GM23338 (cell line): ENCODE measurements around the gene BEX1. TPM values are rescaled to one million over a fixed set of nuclear protein-coding genes. Genes with fewer than 3 reads are reported as not detected.

Experiments
- ATAC-seq: fragments of 200-7000 bp; cut with Tn5 transposase; 3 replicates; pipeline ENCODE4 v1.9.1; 2020
- DNase-seq: peaks from one replicate; pipeline ENCODE4 v3.0.0-alpha.2; 2015; ENCODE audit warnings: low spot score
- H2AFZ ChIP-seq: fragments of 200-600 bp; sonication (generic); 2 replicates; pipeline ENCODE4 v1.8.0; 2016; ENCODE audit warnings: antibody characterized with exemption, mild to moderate bottlenecking, moderate library complexity
- H3F3A ChIP-seq: fragments of 200-600 bp; sonication (generic); replicated peaks from 2 replicates; pipeline ENCODE4 v1.8.0; 2017; ENCODE audit warnings: antibody characterized with exemption, mixed run types, low read depth
- H3K27ac ChIP-seq: fragments of 200-600 bp; sonication (generic); 2 replicates; pipeline ENCODE4 v1.6.1; 2016; ENCODE audit warnings: low read depth
- H3K27me3 ChIP-seq: fragments of 200-600 bp; sonication (generic); 2 replicates; pipeline ENCODE4 v1.8.0; 2016; ENCODE audit warnings: mild to moderate bottlenecking, mixed run types, moderate library complexity; ENCODE audit not compliant: insufficient read depth
- H3K36me3 ChIP-seq: fragments of 200-600 bp; sonication (generic); 2 replicates; pipeline ENCODE4 v1.8.0; 2016; ENCODE audit warnings: mild to moderate bottlenecking; ENCODE audit not compliant: insufficient read depth
- H3K4me1 ChIP-seq: fragments of 200-600 bp; sonication (generic); 2 replicates; pipeline ENCODE4 v1.8.0; 2016; ENCODE audit warnings: mild to moderate bottlenecking, moderate library complexity; ENCODE audit not compliant: insufficient read depth
- H3K4me2 ChIP-seq: fragments of 200-600 bp; sonication (generic); 2 replicates; pipeline ENCODE4 v1.7.1; 2017; ENCODE audit warnings: mixed run types
- H3K4me3 ChIP-seq: fragments of 200-600 bp; sonication (generic); 2 replicates; pipeline ENCODE4 v1.6.1; 2016; ENCODE audit warnings: mixed run types
- H3K79me2 ChIP-seq: fragments of 200-600 bp; sonication (generic); replicated peaks from 2 replicates; pipeline ENCODE4 v1.8.0; 2017; ENCODE audit warnings: mild to moderate bottlenecking; ENCODE audit not compliant: insufficient read depth
- H3K9me2 ChIP-seq: fragments of 200-600 bp; sonication (generic); 2 replicates; pipeline ENCODE4 v1.8.0; 2017; ENCODE audit not compliant: insufficient read depth
- H4K20me1 ChIP-seq: fragments of 200-600 bp; sonication (generic); replicated peaks from 2 replicates; pipeline ENCODE4 v1.8.0; 2017; ENCODE audit warnings: mild to moderate bottlenecking; ENCODE audit not compliant: insufficient read depth
- H3K27ac Mint-ChIP-seq: 2 replicates; pipeline ENCODE4 v1.8.0; 2020; ENCODE audit warnings: inconsistent platforms, mild to moderate bottlenecking, moderate library complexity, mixed read lengths
- H3K27me3 Mint-ChIP-seq: 3 replicates; pipeline ENCODE4 v1.8.0; 2022; ENCODE audit warnings: low read depth, mild to moderate bottlenecking, moderate library complexity, mixed read lengths, inconsistent platforms; ENCODE audit not compliant: insufficient read depth, poor library complexity
- H3K36me3 Mint-ChIP-seq: 3 replicates; pipeline ENCODE4 v1.8.0; 2021; ENCODE audit warnings: low read depth, mild to moderate bottlenecking, inconsistent platforms, moderate library complexity, mixed read lengths
- H3K4me1 Mint-ChIP-seq: 3 replicates; pipeline ENCODE4 v1.8.0; 2020; ENCODE audit warnings: mild to moderate bottlenecking, inconsistent platforms, mixed read lengths
- H3K4me3 Mint-ChIP-seq: 3 replicates; pipeline ENCODE4 v1.8.0; 2021; ENCODE audit warnings: moderate library complexity, mild to moderate bottlenecking, inconsistent platforms, mixed read lengths
- H3K9me3 Mint-ChIP-seq: 3 replicates; pipeline ENCODE4 v1.8.0; 2020; ENCODE audit warnings: moderate library complexity, mild to moderate bottlenecking, inconsistent platforms, mixed read lengths
- CREB1 ChIP-seq: fragments of 250-450 bp; sonication (Bioruptor Pico); IDR thresholded peaks from 2 replicates; pipeline ENCODE4 v1.5.0; 2020; ENCODE audit warnings: low read depth, mild to moderate bottlenecking, moderate library complexity
- CTCF ChIP-seq, 2 experiments: fragments of 200-600 bp in 1 of 2; sonication (generic) in 1 of 2; conservative IDR thresholded peaks; 2 replicates each; pipeline versions ENCODE4 v1.5.1 to v1.6.1; 2016 to 2017; ENCODE audit warnings: antibody characterized with exemption in 2 of 2, low read depth in 2 of 2, mild to moderate bottlenecking in 2 of 2, moderate library complexity in 1 of 2
- ETS1 ChIP-seq: IDR thresholded peaks from 2 replicates; pipeline ENCODE4 v1.6.1; 2016; ENCODE audit warnings: antibody characterized with exemption
- EZH2 ChIP-seq: fragments of 200-600 bp; sonication (generic); IDR thresholded peaks from one replicate; pipeline ENCODE4 v1.8.0; 2017; ENCODE audit warnings: antibody characterized with exemption, mild to moderate bottlenecking, low read depth; ENCODE audit not compliant: unreplicated experiment
- EZH2phosphoT487 ChIP-seq: fragments of 200-600 bp; sonication (generic); IDR thresholded peaks from one replicate; pipeline ENCODE4 v1.8.1; 2018; ENCODE audit warnings: antibody characterized with exemption; ENCODE audit not compliant: unreplicated experiment
- JUNB ChIP-seq: IDR thresholded peaks from one replicate; pipeline ENCODE4 v1.6.1; 2016; ENCODE audit warnings: antibody characterized with exemption; ENCODE audit not compliant: unreplicated experiment
- NANOG ChIP-seq: IDR thresholded peaks from 2 replicates; pipeline ENCODE4 v1.6.1; 2016; ENCODE audit warnings: antibody characterized with exemption, borderline replicate concordance
- POLR2AphosphoS5 ChIP-seq: IDR thresholded peaks from 2 replicates; pipeline ENCODE4 v1.6.1; 2016; ENCODE audit warnings: antibody characterized with exemption, low read depth
- REST ChIP-seq: IDR thresholded peaks from one replicate; pipeline ENCODE4 v1.6.1; 2018; ENCODE audit warnings: antibody characterized with exemption; ENCODE audit not compliant: unreplicated experiment
- STAT1 ChIP-seq: IDR thresholded peaks from one replicate; pipeline ENCODE4 v1.6.1; 2016; ENCODE audit warnings: antibody characterized with exemption; ENCODE audit not compliant: unreplicated experiment
- ZNF114 ChIP-seq: fragments of 250-450 bp; sonication (Bioruptor Pico); IDR thresholded peaks from 2 replicates; pipeline ENCODE4 v1.5.0; 2020; ENCODE audit warnings: mild to moderate bottlenecking, moderate library complexity
- ZNF331 ChIP-seq: fragments of 250-450 bp; sonication (Bioruptor Pico); IDR thresholded peaks from 2 replicates; pipeline ENCODE4 v1.5.0; 2020; ENCODE audit warnings: low read depth, mild to moderate bottlenecking, moderate library complexity
- ZNF462 ChIP-seq: fragments of 250-450 bp; sonication (Bioruptor Pico); IDR thresholded peaks from 2 replicates; pipeline ENCODE4 v1.5.0; 2020; ENCODE audit warnings: mild to moderate bottlenecking, moderate library complexity
- polyA plus RNA-seq: library from polyadenylated mRNA; unstranded; fragments of >200 nt; fragmentation: Nextera tagmentation; extraction: Ambion mirVana; gene quantifications from 2 replicates; pipeline ENCODE4 v1.2.1, GENCODE V29; 2016
- total RNA-seq: library from RNA; depleted of rRNA; stranded (reverse); fragments of >200 nt; shearing (Covaris generic); gene quantifications from 2 replicates; pipeline ENCODE4 v1.2.3, GENCODE V29; 2014

The BEX1 gene
- total and polyA plus RNA-seq, 2 experiments from 2014 or later, result 52.9 to 142 TPM

- no peaks in the 10 kb centered on the region for H3K9me3 Mint-ChIP-seq
- Histone ChIP-seq H4K20me1 (no peaks in the 10 kb centered on the region), H3K9me2 (no peaks in the 10 kb centered on the region), H3K4me1 (no peaks in the 10 kb centered on the region; the same call in 1 of the 2 replicates), H3K4me2 (no peak overlapping the region), H3K27ac (no peak overlapping the region), H3F3A (no peaks in the 10 kb centered on the region), H3K27me3 (no peaks in the 10 kb centered on the region), H2AFZ (no peak overlapping the region), H3K79me2 (no peaks in the 10 kb centered on the region), H3K4me3 (no peak overlapping the region), H3K36me3 (no peaks in the 10 kb centered on the region)
- TF ChIP-seq ETS1 (no peak), ZNF462 (no peak), CTCF (conservative IDR thresholded peaks at IDR 0.05; ENCODE audit: low read depth in 2 of 2) (no peak), REST (no peak), ZNF331 (no peak), ZNF114 (CRISPR knock-in tag) (no peak), EZH2 (no peak), EZH2phosphoT487 (no peak), NANOG (no peak), CREB1 (CRISPR knock-in tag) (no peak), POLR2AphosphoS5 (no peak), JUNB (no peak), STAT1 (no peak)
- peaks cover 6% of the 10 kb centered on the region; the same call in 2 of the 3 replicates for H3K4me1 Mint-ChIP-seq
- no peak overlapping the region for H3K27ac Mint-ChIP-seq
- H3K4me3 Mint-ChIP-seq, result no peak overlapping the region
- H3K36me3 Mint-ChIP-seq, result peaks cover 14% of the 10 kb centered on the region; the same call in 2 of the 3 replicates
- no peak for DNase-seq
- no peak for ATAC-seq
- peaks cover 2% of the 10 kb centered on the region for H3K27me3 Mint-ChIP-seq
These were observed 2.5 kb downstream of the BEX1 start for GRCh38 chrX:103061486-103061885.
